GM20000 (cell line): Measurements from ENCODE around the gene KCNK3.

ENCODE experiments used
- DNase-seq: peaks from one replicate; pipeline ENCODE4 v3.0.0; 2012; ENCODE audit warnings: low spot score
- TF ChIP-seq, protein P1 (sequence below): IDR thresholded peaks from 2 replicates; pipeline ENCODE4 v1.5.1; 2012; ENCODE audit warnings: mild to moderate bottlenecking, control low read depth; ENCODE audit errors: extremely low read depth, missing control alignments

The KCNK3 gene

DNA sequence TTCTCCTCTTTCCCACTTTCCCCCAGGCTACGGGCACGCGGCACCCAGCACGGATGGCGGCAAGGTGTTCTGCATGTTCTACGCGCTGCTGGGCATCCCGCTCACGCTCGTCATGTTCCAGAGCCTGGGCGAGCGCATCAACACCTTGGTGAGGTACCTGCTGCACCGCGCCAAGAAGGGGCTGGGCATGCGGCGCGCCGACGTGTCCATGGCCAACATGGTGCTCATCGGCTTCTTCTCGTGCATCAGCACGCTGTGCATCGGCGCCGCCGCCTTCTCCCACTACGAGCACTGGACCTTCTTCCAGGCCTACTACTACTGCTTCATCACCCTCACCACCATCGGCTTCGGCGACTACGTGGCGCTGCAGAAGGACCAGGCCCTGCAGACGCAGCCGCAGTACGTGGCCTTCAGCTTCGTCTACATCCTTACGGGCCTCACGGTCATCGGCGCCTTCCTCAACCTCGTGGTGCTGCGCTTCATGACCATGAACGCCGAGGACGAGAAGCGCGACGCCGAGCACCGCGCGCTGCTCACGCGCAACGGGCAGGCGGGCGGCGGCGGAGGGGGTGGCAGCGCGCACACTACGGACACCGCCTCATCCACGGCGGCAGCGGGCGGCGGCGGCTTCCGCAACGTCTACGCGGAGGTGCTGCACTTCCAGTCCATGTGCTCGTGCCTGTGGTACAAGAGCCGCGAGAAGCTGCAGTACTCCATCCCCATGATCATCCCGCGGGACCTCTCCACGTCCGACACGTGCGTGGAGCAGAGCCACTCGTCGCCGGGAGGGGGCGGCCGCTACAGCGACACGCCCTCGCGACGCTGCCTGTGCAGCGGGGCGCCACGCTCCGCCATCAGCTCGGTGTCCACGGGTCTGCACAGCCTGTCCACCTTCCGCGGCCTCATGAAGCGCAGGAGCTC is 35.4 kb downstream of the KCNK3 start:
- TF ChIP-seq, protein P1, sequence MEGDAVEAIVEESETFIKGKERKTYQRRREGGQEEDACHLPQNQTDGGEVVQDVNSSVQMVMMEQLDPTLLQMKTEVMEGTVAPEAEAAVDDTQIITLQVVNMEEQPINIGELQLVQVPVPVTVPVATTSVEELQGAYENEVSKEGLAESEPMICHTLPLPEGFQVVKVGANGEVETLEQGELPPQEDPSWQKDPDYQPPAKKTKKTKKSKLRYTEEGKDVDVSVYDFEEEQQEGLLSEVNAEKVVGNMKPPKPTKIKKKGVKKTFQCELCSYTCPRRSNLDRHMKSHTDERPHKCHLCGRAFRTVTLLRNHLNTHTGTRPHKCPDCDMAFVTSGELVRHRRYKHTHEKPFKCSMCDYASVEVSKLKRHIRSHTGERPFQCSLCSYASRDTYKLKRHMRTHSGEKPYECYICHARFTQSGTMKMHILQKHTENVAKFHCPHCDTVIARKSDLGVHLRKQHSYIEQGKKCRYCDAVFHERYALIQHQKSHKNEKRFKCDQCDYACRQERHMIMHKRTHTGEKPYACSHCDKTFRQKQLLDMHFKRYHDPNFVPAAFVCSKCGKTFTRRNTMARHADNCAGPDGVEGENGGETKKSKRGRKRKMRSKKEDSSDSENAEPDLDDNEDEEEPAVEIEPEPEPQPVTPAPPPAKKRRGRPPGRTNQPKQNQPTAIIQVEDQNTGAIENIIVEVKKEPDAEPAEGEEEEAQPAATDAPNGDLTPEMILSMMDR, result no peak
- DNase-seq, result no peak

DNA sequence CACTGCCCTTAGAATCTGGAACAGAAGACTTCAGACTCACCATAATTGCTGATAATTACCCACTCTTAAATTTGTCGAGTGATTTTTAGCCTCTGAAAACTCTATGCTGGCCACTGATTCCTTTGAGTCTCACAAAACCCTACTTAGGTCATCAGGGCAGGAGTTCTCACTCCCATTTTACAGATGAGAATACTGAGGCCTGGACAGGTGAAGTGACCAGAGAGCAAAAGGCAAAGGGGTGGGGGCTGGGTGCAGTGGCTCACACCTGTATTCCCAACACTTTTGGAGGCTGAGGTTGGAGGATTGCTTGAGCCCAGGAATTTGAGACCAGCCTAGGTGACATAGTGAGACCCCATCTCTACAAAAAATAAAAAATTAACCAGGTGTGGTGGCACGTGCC is 36.8 kb downstream of the KCNK3 start:
- TF ChIP-seq, protein P1, result no peak
- no peak for DNase-seq

DNA sequence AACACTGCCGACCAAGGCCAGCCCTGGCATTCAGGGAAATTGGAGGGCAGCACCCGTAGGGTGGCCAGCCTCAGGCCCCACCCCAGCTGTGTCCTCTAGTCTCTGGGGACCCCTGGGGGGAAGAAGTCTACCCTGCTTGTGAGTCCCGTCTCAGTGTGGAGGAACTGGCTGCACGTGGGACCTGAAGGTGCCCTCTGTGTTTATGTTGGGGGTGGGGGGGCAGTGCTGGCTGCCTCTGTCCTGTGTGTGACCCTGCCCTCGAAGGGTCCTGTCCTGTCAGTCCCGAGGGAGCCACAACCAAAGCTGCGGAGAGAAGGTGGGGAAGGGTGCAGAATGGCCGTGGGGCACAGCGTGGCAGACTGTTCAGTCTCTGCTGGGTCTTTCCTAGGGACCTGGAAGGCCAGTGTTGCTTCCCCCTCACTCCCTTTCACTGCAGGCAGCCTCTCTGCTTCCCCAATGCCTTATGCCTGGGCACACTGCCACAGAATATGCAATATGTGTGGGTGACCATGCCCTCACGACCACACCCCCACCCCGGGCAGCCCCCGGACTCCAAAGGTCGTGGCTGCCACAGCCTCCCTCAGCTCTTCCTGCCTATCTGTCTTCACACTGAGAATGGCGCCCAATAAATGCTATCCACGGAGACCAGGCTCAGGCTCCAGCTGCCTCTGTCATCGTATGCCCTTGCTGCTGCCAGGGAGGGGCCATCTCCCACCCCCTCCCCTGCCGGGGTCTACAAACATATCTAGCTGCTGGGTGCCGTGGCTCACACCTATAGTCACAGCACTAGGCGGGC is 38.2 kb downstream of the KCNK3 start:
- no peak for DNase-seq
- TF ChIP-seq, protein P1, result no peak

DNA sequence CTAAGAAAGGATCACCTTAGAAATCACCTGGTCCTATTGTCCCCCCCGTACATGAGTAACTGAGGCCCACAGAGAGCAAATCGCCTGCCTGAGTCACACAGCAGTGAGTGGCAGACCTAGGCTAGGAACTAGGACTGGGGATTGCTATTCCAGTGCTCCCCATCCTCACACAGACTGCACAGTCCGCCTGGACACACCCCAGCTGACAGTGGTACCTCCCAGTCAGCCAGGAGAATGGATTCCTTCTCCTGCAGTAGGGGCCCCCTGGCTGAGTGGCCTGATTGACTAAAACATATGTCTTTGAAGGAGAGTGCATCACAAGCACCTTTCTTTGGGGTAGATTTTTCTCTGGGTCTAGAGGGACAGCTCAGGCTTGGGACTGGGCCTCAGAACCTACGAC is 39.2 kb downstream of the KCNK3 start:
- TF ChIP-seq, protein P1, result no peak

DNA sequence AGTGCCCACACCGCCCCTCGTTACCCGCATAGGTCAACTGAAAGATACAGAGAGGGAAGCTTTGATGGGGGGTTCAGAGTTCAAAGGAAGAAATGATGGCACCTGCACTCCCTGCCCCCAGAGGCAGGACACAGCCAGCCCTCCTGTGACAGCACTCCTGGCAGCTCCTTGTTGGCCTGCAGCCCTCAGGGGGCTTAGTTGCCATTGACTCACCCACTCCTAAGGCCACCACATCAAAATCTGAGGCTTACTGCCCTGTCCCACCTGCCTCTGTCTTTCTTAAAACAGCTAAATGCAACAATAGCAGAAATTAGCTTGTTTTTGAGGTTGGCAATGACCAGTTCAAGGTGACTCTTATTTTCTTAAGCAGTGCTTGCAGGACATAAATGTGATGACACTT is 39.9 kb downstream of the KCNK3 start:
- TF ChIP-seq, protein P1, result no peak
- no peak for DNase-seq

More for the DNA sequence above, 39.2 kb downstream of the KCNK3 start:
- DNase-seq, result no peak

DNA sequence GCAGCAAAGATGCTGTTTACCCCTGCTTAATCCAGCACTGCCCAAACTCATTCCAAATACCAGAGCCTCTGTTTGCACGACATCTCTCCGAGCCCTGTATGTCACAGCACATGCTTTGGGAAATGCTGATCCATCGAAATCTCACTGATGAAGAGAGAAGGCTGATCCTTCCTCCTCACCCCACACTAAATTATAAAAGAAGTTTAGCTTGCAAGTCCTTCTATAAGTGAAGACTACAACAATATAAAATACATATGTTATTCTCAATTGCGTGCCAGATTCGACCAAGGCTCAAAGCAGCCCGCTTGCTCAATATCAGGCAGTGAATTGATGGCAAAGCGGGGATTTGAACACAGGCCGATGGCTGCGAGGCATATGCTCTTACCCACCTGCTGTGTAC is 40.9 kb downstream of the KCNK3 start:
- DNase-seq, result no peak
- TF ChIP-seq, protein P1, result no peak

DNA sequence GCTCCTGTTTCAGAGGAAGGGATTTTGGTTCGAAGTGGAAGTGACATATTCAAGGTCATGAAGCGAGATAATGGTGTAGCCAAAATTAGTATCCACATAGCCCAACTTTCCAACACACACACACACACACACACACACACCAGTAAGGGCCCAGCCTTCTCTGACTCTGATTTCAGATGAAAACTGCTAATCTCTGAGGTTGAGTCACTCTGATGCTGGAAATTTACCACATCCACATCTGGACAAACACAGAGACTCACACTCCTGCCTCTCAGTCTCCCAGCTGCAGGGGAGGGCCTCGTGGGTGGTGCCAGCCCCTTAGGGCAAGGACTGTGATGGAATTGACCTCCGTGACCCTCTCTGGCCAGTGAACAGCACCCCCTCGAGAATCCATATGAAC is 42.6 kb downstream of the KCNK3 start:
- no peak for DNase-seq
- TF ChIP-seq, protein P1, result no peak
